CD4-positive, alpha-beta T cell (primary cell): ENCODE measurements around the gene NTM. TPM values are rescaled to one million over a fixed set of nuclear protein-coding genes. Genes with fewer than 3 reads are reported as not detected.

Experiments
- ATAC-seq: fragments of 200-7000 bp; cut with Tn5 transposase; one replicate; pipeline ENCODE4 v1.10.0; 2022; ENCODE audit warnings: mild to moderate bottlenecking; ENCODE audit not compliant: poor library complexity
- CTCF ChIA-PET: fragments of 350-600 bp; sonication (Branson Sonifier 250); formaldehyde crosslinking; loops from one replicate; lab custom pipeline; 2021; ENCODE audit warnings: antibody characterized with exemption, inconsistent platforms; lab: Charles Lee
- POLR2A ChIA-PET: fragments of 350-600 bp; sonication (Branson Sonifier 250); formaldehyde crosslinking; loops from one replicate; lab custom pipeline; 2021; ENCODE audit warnings: antibody characterized with exemption, inconsistent platforms; lab: Charles Lee
- DNase-seq, 14 experiments: peaks; one replicate each; pipeline ENCODE4 v3.0.0-alpha.2; 2013 to 2020; ENCODE audit warnings: mixed read lengths in 2 of 14
- H3K27ac ChIP-seq, 2 donors: one replicate each; pipeline versions ENCODE4 v1.5.1 to v1.7.0; 2013; ENCODE audit warnings: low read length in 2 of 2, low read depth in 1 of 2, mild to moderate bottlenecking in 1 of 2
- H3K27me3 ChIP-seq, 2 experiments: 1 replicate in 1 of 2; 2 replicates in 1 of 2; pipeline versions ENCODE4 v1.6.1 to v1.7.0; 2013; ENCODE audit warnings: low read length in 2 of 2, control low read depth in 1 of 2, mild to moderate bottlenecking in 1 of 2, moderate library complexity in 1 of 2; ENCODE audit not compliant: insufficient read depth in 2 of 2, control insufficient read depth in 1 of 2
- H3K36me3 ChIP-seq: one replicate; pipeline ENCODE4 v1.6.1; 2013; ENCODE audit warnings: low read length, control low read depth; ENCODE audit not compliant: insufficient read depth
- H3K4me1 ChIP-seq: one replicate; pipeline ENCODE4 v1.6.1; 2013; ENCODE audit warnings: low read length, control low read depth; ENCODE audit not compliant: insufficient read depth
- H3K4me3 ChIP-seq: one replicate; pipeline ENCODE4 v1.5.1; 2013; ENCODE audit warnings: mild to moderate bottlenecking, low read length, moderate library complexity
- H3K9me3 ChIP-seq, 2 experiments: 1 replicate in 1 of 2; 2 replicates in 1 of 2; pipeline versions ENCODE4 v1.6.1 to v1.7.0; 2013; ENCODE audit warnings: low read length in 2 of 2, mild to moderate bottlenecking in 2 of 2, control low read depth in 1 of 2, moderate library complexity in 1 of 2; ENCODE audit not compliant: control insufficient read depth in 1 of 2, insufficient read depth in 1 of 2
- H3K27ac Mint-ChIP-seq: one replicate; pipeline ENCODE4 v1.8.0; 2020; ENCODE audit warnings: mixed read lengths
- H3K27me3 Mint-ChIP-seq: one replicate; pipeline ENCODE4 v1.8.0; 2021; ENCODE audit warnings: mixed read lengths
- H3K36me3 Mint-ChIP-seq: one replicate; pipeline ENCODE4 v1.8.0; 2021; ENCODE audit warnings: low read depth, mixed read lengths
- H3K4me1 Mint-ChIP-seq: one replicate; pipeline ENCODE4 v1.8.0; 2021; ENCODE audit warnings: low read depth, mixed read lengths
- H3K4me3 Mint-ChIP-seq: one replicate; pipeline ENCODE4 v1.8.0; 2020; ENCODE audit warnings: mild to moderate bottlenecking, mixed read lengths
- H3K9me3 Mint-ChIP-seq: one replicate; pipeline ENCODE4 v1.8.0; 2020; ENCODE audit warnings: mixed read lengths
- CTCF ChIP-seq: fragments of 200-600 bp; IDR thresholded peaks from one replicate; pipeline ENCODE4 v1.8.0; 2022; ENCODE audit warnings: antibody characterized with exemption, mild to moderate bottlenecking
- intact Hi-C, 2 experiments: fragments of 100-400 bp; cut with DNase I in 1 of 2; cut with micrococcal nuclease in 1 of 2; formaldehyde crosslinking; loops; one replicate each; pipeline versions ENCODE4 v1.15.1 to v1.9.0; 2023 to 2025; cut with DNase I, micrococcal nuclease
- total RNA-seq, 174 experiments: library from RNA in 2 of 174; stranded (reverse) in 2 of 174; gene quantifications; one replicate each; pipeline ENCODE4 v1.2.3 and lab custom pipeline; 2021 to 2026

The NTM gene
- total RNA-seq, 2 experiments from 2014 or later: not detected

- no peak overlapping the region for H3K4me3 ChIP-seq
- Mint-ChIP-seq H3K36me3 (no peaks in the 10 kb centered on the region), H3K9me3 (no peaks in the 10 kb centered on the region), H3K27me3 (peaks cover 9% of the 10 kb centered on the region), H3K27ac (no peak overlapping the region), H3K4me3 (no peak overlapping the region), H3K4me1 (no peaks in the 10 kb centered on the region)
- POLR2A ChIA-PET: no interaction called here
- H3K36me3 ChIP-seq: no peaks in the 10 kb centered on the region
- CTCF ChIA-PET: no interaction called here
- H3K27me3 ChIP-seq: peaks cover 0 to 2% of the 10 kb centered on the region in 2 experiments
- no peaks in the 10 kb centered on the region for H3K4me1 ChIP-seq
- H3K9me3 ChIP-seq: peaks cover 0 to 3% of the 10 kb centered on the region in 2 experiments
- intact Hi-C loops: no loop called here
- DNase-seq (no peak), ATAC-seq (no peak)
- no peak for TF ChIP-seq CTCF
- no peak overlapping the region for H3K27ac ChIP-seq
Observed at GRCh38 chr11:131629925-131630540, 259.6 kb downstream of the NTM start.

- ChIA-PET POLR2A (no interaction called here), CTCF (no interaction called here)
- Histone ChIP-seq H3K9me3 (peaks cover 0 to 8% of the 10 kb centered on the region in 2 experiments), H3K4me3 (no peak overlapping the region), H3K27me3 (no peaks in the 10 kb centered on the region), H3K4me1 (no peaks in the 10 kb centered on the region), H3K36me3 (no peaks in the 10 kb centered on the region), H3K27ac (no peak overlapping the region)
- Mint-ChIP-seq H3K27ac (no peak overlapping the region), H3K4me3 (no peak overlapping the region), H3K36me3 (no peaks in the 10 kb centered on the region), H3K27me3 (peaks cover 9% of the 10 kb centered on the region), H3K9me3 (no peaks in the 10 kb centered on the region), H3K4me1 (no peaks in the 10 kb centered on the region)
- no peak for ATAC-seq
- no peak for DNase-seq
- intact Hi-C loops: no loop called here
- no peak for TF ChIP-seq CTCF
Observed at GRCh38 chr11:131632971-131633370, 262.6 kb downstream of the NTM start.

- Histone ChIP-seq H3K4me3 (no peak overlapping the region), H3K36me3 (no peaks in the 10 kb centered on the region), H3K27ac (no peak overlapping the region), H3K27me3 (no peaks in the 10 kb centered on the region), H3K9me3 (peaks cover 0 to 5% of the 10 kb centered on the region in 2 experiments), H3K4me1 (no peaks in the 10 kb centered on the region)
- H3K9me3 Mint-ChIP-seq: no peaks in the 10 kb centered on the region
- no peak overlapping the region for H3K27ac Mint-ChIP-seq
- H3K4me1 Mint-ChIP-seq: no peaks in the 10 kb centered on the region
- H3K36me3 Mint-ChIP-seq: no peaks in the 10 kb centered on the region
- intact Hi-C loops: no loop called here
- H3K27me3 Mint-ChIP-seq: peaks cover 9% of the 10 kb centered on the region
- no peak overlapping the region for H3K4me3 Mint-ChIP-seq
- no peak for TF ChIP-seq CTCF
- DNase-seq: no peak
- POLR2A ChIA-PET: no interaction called here
- ATAC-seq: no peak
- CTCF ChIA-PET: interaction anchor here (0.6 kb wide), 1 partner anchor 139 kb away, joined by 3 read pairs; no protein-coding TSS in a partner anchor
Observed at GRCh38 chr11:131633921-131634715, 263.7 kb downstream of the NTM start.
